Liver (tissue), 9 donors: ENCODE data around the gene GPR55. TPM values are rescaled to one million over a fixed set of nuclear protein-coding genes. Genes with fewer than 3 reads are reported as not detected.

Experiments used
- DNase-seq: peaks from one replicate; pipeline ENCODE4 v3.0.0-alpha.2; 2017; ENCODE audit warnings: low spot score
- H3K27ac ChIP-seq, 2 donors: one replicate each; pipeline ENCODE4 v1.7.0; 2013; ENCODE audit warnings: inconsistent platforms in 2 of 2, low read length in 2 of 2, control low read depth in 1 of 2, low read depth in 1 of 2, mild to moderate bottlenecking in 1 of 2
- H3K27me3 ChIP-seq, 4 donors: one replicate each; pipeline versions ENCODE4 v1.6.1 to v1.7.0; 2013; ENCODE audit warnings: low read length in 3 of 4, inconsistent platforms in 1 of 4, mild to moderate bottlenecking in 1 of 4, moderate library complexity in 1 of 4; ENCODE audit not compliant: control insufficient read depth in 4 of 4, insufficient read depth in 4 of 4
- H3K36me3 ChIP-seq, 4 donors: one replicate each; pipeline versions ENCODE4 v1.6.1 to v1.7.0; 2013; ENCODE audit warnings: low read length in 3 of 4, mild to moderate bottlenecking in 3 of 4, low read depth in 1 of 4, moderate library complexity in 1 of 4; ENCODE audit not compliant: control insufficient read depth in 4 of 4, insufficient read depth in 3 of 4
- H3K4me1 ChIP-seq, 4 donors: one replicate each; pipeline versions ENCODE4 v1.6.1 to v1.7.0; 2013; ENCODE audit warnings: low read length in 3 of 4, mild to moderate bottlenecking in 3 of 4, moderate library complexity in 1 of 4; ENCODE audit not compliant: control insufficient read depth in 4 of 4, insufficient read depth in 4 of 4
- H3K4me3 ChIP-seq, 3 donors: one replicate each; pipeline versions ENCODE4 v1.6.1 to v1.7.0; 2013; ENCODE audit warnings: low read length in 3 of 3, control low read depth in 1 of 3, low read depth in 1 of 3, mild to moderate bottlenecking in 1 of 3
- H3K9ac ChIP-seq, 2 donors: one replicate each; pipeline ENCODE4 v1.7.0; 2013; ENCODE audit warnings: low read length in 2 of 2, mild to moderate bottlenecking in 2 of 2, moderate library complexity in 2 of 2, control low read depth in 1 of 2, low read depth in 1 of 2
- H3K9me3 ChIP-seq, 4 donors: one replicate each; pipeline versions ENCODE4 v1.6.1 to v1.7.0; 2013; ENCODE audit warnings: low read length in 3 of 4; ENCODE audit not compliant: control insufficient read depth in 4 of 4
- EGR1 ChIP-seq, 2 donors: IDR thresholded peaks; 2 replicates each; pipeline ENCODE4 v1.6.1; 2016 to 2018; ENCODE audit warnings: antibody characterized with exemption in 2 of 2, low read depth in 2 of 2
- FOXA1 ChIP-seq: IDR thresholded peaks from 2 replicates; pipeline ENCODE4 v1.6.1; 2016; ENCODE audit warnings: antibody characterized with exemption
- GABPA ChIP-seq, 2 donors: IDR thresholded peaks in 1 of 2; conservative IDR thresholded peaks in 1 of 2; 2 replicates each; pipeline ENCODE4 v1.6.1; 2016; ENCODE audit warnings: antibody characterized with exemption in 2 of 2, mild to moderate bottlenecking in 1 of 2, moderate library complexity in 1 of 2
- HNF4A ChIP-seq, 2 donors: conservative IDR thresholded peaks; 2 replicates each; pipeline ENCODE4 v1.6.1; 2016; ENCODE audit warnings: antibody characterized with exemption in 2 of 2, mild to moderate bottlenecking in 2 of 2
- HNF4G ChIP-seq: IDR thresholded peaks from 2 replicates; pipeline ENCODE4 v1.6.1; 2016; ENCODE audit warnings: antibody characterized with exemption
- NR2F2 ChIP-seq: IDR thresholded peaks from 2 replicates; pipeline ENCODE4 v1.6.1; 2016; ENCODE audit warnings: antibody characterized with exemption
- SP1 ChIP-seq: IDR thresholded peaks from 2 replicates; pipeline ENCODE4 v1.6.1; 2018; ENCODE audit warnings: antibody characterized with exemption, mild to moderate bottlenecking
- TAF1 ChIP-seq: conservative IDR thresholded peaks from 2 replicates; pipeline ENCODE4 v1.6.1; 2016; ENCODE audit warnings: antibody characterized with exemption, mild to moderate bottlenecking
- YY1 ChIP-seq: IDR thresholded peaks from 2 replicates; pipeline ENCODE4 v1.6.1; 2016; ENCODE audit warnings: antibody characterized with exemption, mild to moderate bottlenecking
- ZBTB33 ChIP-seq: IDR thresholded peaks from 2 replicates; pipeline ENCODE4 v1.6.1; 2016; ENCODE audit warnings: antibody characterized with exemption
- WGBS: extraction: QIAGEN DNeasy Blood & Tissue Kit; methylation state at CpG from one replicate; pipeline ENCODE4 v1.1.7; 2013; 5-methylcytosine and 5-hydroxymethylcytosine counted together
- polyA plus RNA-seq, 2 donors: library from polyadenylated mRNA; stranded (reverse) in 1 of 2; unstranded in 1 of 2; fragments of 200-250 nt in 1 of 2; fragments of >200 nt in 1 of 2; fragmentation: Nextera tagmentation in 1 of 2; extraction: Ambion mirVana in 1 of 2; gene quantifications; one replicate each; pipeline versions ENCODE4 v1.2.1 to v1.2.3, GENCODE V29; 2013 to 2015
- total RNA-seq, 2 donors: library from RNA; depleted of rRNA; stranded (reverse); fragments of >200 nt; gene quantifications; one replicate each; pipeline ENCODE4 v1.2.3, GENCODE V29; 2014
- TF ChIP-seq, protein P1 (sequence below): IDR thresholded peaks from 2 replicates; pipeline ENCODE4 v1.6.1; 2016; ENCODE audit warnings: antibody characterized with exemption, mild to moderate bottlenecking
- TF ChIP-seq, protein P2 (sequence below): IDR thresholded peaks from 2 replicates; pipeline ENCODE4 v1.6.1; 2016; ENCODE audit warnings: antibody characterized with exemption
- donor health status: healthy.
- donor health status: healthy.
- donor health status: healthy.
- donor health status: healthy.
- donor health status: healthy.

The GPR55 gene
- total and polyA plus RNA-seq, 4 donors, result 0.05 to 0.17 (median 0.10) TPM; not detected in 1

DNA sequence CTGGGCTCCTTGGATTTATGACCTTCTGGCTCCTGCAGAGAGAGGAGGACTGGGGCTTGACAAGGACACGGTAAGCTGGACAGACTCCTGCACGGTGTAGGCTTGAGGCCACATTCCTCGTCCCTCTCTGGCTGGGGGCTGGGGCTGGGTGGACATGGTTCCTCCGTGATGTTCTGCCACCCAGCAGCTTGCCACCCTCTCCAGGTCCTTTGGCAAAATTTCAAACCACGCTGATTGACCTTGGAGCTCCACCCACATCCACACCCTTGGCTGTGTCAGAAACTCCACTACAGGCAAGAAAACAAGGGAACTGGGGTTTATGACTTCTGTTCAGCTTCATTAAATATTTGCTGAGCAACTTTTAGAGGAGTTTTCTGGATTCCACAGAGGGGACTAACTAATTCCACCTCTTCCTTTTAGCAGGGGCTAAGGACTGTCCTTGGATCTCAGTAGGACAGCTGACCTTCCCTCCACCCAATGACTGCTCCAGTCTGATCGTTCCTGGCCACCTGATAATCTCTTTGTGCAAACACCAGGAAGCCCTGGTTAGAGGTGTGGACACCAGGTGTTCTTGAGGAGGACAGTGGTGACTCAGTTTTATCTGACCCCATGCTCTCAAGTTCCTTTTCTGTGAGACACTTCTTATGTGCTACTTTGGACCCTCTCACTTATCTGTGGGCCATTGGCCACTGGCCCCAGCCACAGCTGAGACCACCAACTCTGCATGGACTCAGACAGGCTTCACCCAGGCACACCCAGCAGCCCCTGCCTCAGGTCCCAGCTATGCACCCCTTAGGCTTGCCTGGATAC is 29.3 kb downstream of the GPR55 start:
- H3K27me3 ChIP-seq, result peaks cover 0 to under 1% (median 0%) of the 10 kb centered on the region in 4 donors
- peak; percentile 10 for DNase-seq
- no peak overlapping the region for H3K9ac ChIP-seq
- 54% methylated on average over 6 of the region's 6 CpGs for WGBS
- H3K9me3 ChIP-seq, result peaks cover 0 to 4% (median 3%) of the 10 kb centered on the region in 4 donors
- H3K36me3 ChIP-seq, result no peaks in the 10 kb centered on the region
- H3K4me3 ChIP-seq, result no peak overlapping the region
- no peaks in the 10 kb centered on the region for H3K4me1 ChIP-seq
- H3K27ac ChIP-seq, result no peak overlapping the region
- TF ChIP-seq, protein P1, sequence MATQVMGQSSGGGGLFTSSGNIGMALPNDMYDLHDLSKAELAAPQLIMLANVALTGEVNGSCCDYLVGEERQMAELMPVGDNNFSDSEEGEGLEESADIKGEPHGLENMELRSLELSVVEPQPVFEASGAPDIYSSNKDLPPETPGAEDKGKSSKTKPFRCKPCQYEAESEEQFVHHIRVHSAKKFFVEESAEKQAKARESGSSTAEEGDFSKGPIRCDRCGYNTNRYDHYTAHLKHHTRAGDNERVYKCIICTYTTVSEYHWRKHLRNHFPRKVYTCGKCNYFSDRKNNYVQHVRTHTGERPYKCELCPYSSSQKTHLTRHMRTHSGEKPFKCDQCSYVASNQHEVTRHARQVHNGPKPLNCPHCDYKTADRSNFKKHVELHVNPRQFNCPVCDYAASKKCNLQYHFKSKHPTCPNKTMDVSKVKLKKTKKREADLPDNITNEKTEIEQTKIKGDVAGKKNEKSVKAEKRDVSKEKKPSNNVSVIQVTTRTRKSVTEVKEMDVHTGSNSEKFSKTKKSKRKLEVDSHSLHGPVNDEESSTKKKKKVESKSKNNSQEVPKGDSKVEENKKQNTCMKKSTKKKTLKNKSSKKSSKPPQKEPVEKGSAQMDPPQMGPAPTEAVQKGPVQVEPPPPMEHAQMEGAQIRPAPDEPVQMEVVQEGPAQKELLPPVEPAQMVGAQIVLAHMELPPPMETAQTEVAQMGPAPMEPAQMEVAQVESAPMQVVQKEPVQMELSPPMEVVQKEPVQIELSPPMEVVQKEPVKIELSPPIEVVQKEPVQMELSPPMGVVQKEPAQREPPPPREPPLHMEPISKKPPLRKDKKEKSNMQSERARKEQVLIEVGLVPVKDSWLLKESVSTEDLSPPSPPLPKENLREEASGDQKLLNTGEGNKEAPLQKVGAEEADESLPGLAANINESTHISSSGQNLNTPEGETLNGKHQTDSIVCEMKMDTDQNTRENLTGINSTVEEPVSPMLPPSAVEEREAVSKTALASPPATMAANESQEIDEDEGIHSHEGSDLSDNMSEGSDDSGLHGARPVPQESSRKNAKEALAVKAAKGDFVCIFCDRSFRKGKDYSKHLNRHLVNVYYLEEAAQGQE, result no peak
- no peak for TF ChIP-seq SP1
- no peak for TF ChIP-seq YY1

GRCh38 chr2:230893841-230894781 is 30.9 kb downstream of the GPR55 start:
- peaks cover 0 to 4% (median 3%) of the 10 kb centered on the region in 4 donors for H3K9me3 ChIP-seq
- no peaks in the 10 kb centered on the region for H3K36me3 ChIP-seq
- no peaks in the 10 kb centered on the region for H3K4me1 ChIP-seq
- H3K27me3 ChIP-seq, result no peaks in the 10 kb centered on the region
- TF ChIP-seq, protein P2, sequence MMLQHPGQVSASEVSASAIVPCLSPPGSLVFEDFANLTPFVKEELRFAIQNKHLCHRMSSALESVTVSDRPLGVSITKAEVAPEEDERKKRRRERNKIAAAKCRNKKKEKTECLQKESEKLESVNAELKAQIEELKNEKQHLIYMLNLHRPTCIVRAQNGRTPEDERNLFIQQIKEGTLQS, result no peak
- TF ChIP-seq TAF1 (no peak), ZBTB33 (no peak), FOXA1 (no peak), GABPA (IDR thresholded peaks at IDR 0.05 in 1 of 2, conservative IDR thresholded peaks at IDR 0.05 in 1 of 2) (no peak), NR2F2 (no peak), HNF4A (conservative IDR thresholded peaks at IDR 0.05) (no peak), EGR1 (IDR thresholded peaks at IDR 0.05; ENCODE audit: low read depth in 2 of 2) (no peak), HNF4G (no peak)
- TF ChIP-seq, protein P1, result no peak
- 73% methylated on average over 19 of the region's 19 CpGs for WGBS
- H3K27ac ChIP-seq, result no peak overlapping the region
- no peak for DNase-seq
- H3K9ac ChIP-seq, result no peak overlapping the region
- no peak overlapping the region for H3K4me3 ChIP-seq
